Ovary (tissue), 3 donors: ENCODE measurements around the gene PIGC.

Experiments
- CTCF ChIP-seq, 3 donors: fragments of 450-650 bp in 2 of 3; fragments of 200-600 bp in 1 of 3; IDR thresholded peaks; one replicate each; pipeline versions ENCODE4 v1.5.1 to v1.8.0; 2016 to 2022; ENCODE audit warnings: antibody characterized with exemption in 3 of 3, mild to moderate bottlenecking in 1 of 3
- EP300 ChIP-seq: sonication (generic); formaldehyde crosslinking; IDR thresholded peaks from one replicate; pipeline ENCODE4 v1.6.1; 2017; ENCODE audit warnings: antibody characterized with exemption
- POLR2A ChIP-seq: fragments of 450-650 bp; IDR thresholded peaks from one replicate; pipeline ENCODE4 v1.6.1; 2017; ENCODE audit warnings: antibody characterized with exemption, mild to moderate bottlenecking, moderate library complexity
- donor health status: DM: no; HTN: no; CAD: no.

GRCh38 chr1:172421974-172422604, 21.8 kb downstream of the PIGC start:
- TF ChIP-seq CTCF (IDR thresholded peaks at IDR 0.05) (no peak), EP300 (no peak), POLR2A (no peak)
